K562 (cell line): ENCODE results near the gene IRX2. TPM values are rescaled to one million over a fixed set of nuclear protein-coding genes. Genes with fewer than 3 reads are reported as not detected.

Experiments used
- ATAC-seq: fragments of 200-7000 bp; cut with Tn5 transposase; 3 replicates; pipeline ENCODE4 v1.9.1; 2020; ENCODE audit warnings: moderate library complexity
- BruUV-seq: library from RNA; stranded (reverse); fragments of 400-500 nt; replicated peaks from 2 replicates; lab custom pipeline; 2021; lab: Mats Ljungman, UMichigan
- CTCF ChIA-PET: fragments of 300-600 bp; formaldehyde crosslinking; extraction: SDS; loops from one replicate; lab custom pipeline; 2021; ENCODE audit warnings: low intra/inter-chr PET ratio; lab: Yijun Ruan, JAX
- POLR2A ChIA-PET: fragments of 300-600, 350-650 bp; sonication (Branson Sonifier 250); formaldehyde crosslinking; extraction: SDS; loops from one replicate; lab custom pipeline; 2021; ENCODE audit warnings: antibody characterized with exemption, inconsistent platforms; lab: Yijun Ruan, JAX
- DNase-seq, 4 experiments: peaks; one replicate each; pipeline versions ENCODE4 v3.0.0 to v3.0.0-alpha.2; 2011 to 2018; ENCODE audit warnings: low spot score in 3 of 4, mixed read lengths in 3 of 4; ENCODE audit errors: extremely low read depth in 1 of 4
- FAIRE-seq: peaks from 2 replicates; lab custom pipeline; 2011; peaks lifted over from hg19 to GRCh38; lab: Jason Lieb, UNC
- H2AFZ ChIP-seq: 2 replicates; pipeline ENCODE4 v1.6.0; 2011; ENCODE audit warnings: low read depth, low read length, control low read depth, inconsistent platforms
- H3K27ac ChIP-seq: fragments of 200-600 bp; 3 replicates; pipeline ENCODE4 v1.8.0; 2011; ENCODE audit warnings: low read depth, mild to moderate bottlenecking, control low read depth, inconsistent platforms, low read length, moderate library complexity, mixed read lengths; ENCODE audit errors: extremely low read depth
- H3K27me3 ChIP-seq, 2 experiments: fragments of 300-600 bp in 1 of 2; 2 replicates in 1 of 2; 3 replicates in 1 of 2; pipeline versions ENCODE4 v1.6.0 to v1.8.0; 2011; ENCODE audit warnings: inconsistent platforms in 2 of 2, low read length in 2 of 2, mild to moderate bottlenecking in 1 of 2, mixed read lengths in 1 of 2, moderate library complexity in 1 of 2; ENCODE audit not compliant: control insufficient read depth in 2 of 2, insufficient read depth in 2 of 2
- H3K36me3 ChIP-seq: fragments of 300-600 bp; 3 replicates; pipeline ENCODE4 v1.8.0; 2011; ENCODE audit warnings: mild to moderate bottlenecking, low read length, inconsistent platforms; ENCODE audit not compliant: control insufficient read depth, insufficient read depth
- H3K4me1 ChIP-seq, 2 experiments: fragments of 200-600 bp in 1 of 2; replicated peaks in 1 of 2; 2 replicates in 1 of 2; 3 replicates in 1 of 2; pipeline versions ENCODE4 v1.5.1 to v1.8.0; 2011; ENCODE audit warnings: inconsistent platforms in 2 of 2, low read length in 2 of 2, mild to moderate bottlenecking in 1 of 2, mixed read lengths in 1 of 2, moderate library complexity in 1 of 2; ENCODE audit not compliant: control insufficient read depth in 2 of 2, insufficient read depth in 2 of 2
- H3K4me2 ChIP-seq: 2 replicates; pipeline ENCODE4 v1.6.1; 2011; ENCODE audit warnings: low read length, control low read depth, inconsistent platforms, mixed read lengths; ENCODE audit not compliant: insufficient read depth
- H3K4me3 ChIP-seq: fragments of 200-600 bp; sonication (generic), shearing (Covaris generic); 2 replicates; pipeline ENCODE4 v1.5.1; 2016; ENCODE audit warnings: control low read depth, inconsistent platforms
- H3K79me2 ChIP-seq: fragments of 200-600 bp; 3 replicates; pipeline ENCODE4 v1.8.0; 2011; ENCODE audit warnings: low read length, inconsistent platforms; ENCODE audit not compliant: control insufficient read depth, insufficient read depth
- H3K9ac ChIP-seq, 2 experiments: 2 replicates each; pipeline versions ENCODE4 v1.6.0 to v1.6.1; 2011; ENCODE audit warnings: low read depth in 2 of 2, low read length in 2 of 2, control low read depth in 1 of 2, inconsistent platforms in 1 of 2, mild to moderate bottlenecking in 1 of 2, mixed read lengths in 1 of 2; ENCODE audit not compliant: insufficient read depth in 1 of 2
- H3K9me1 ChIP-seq: one replicate; pipeline ENCODE4 v1.6.0; 2011; ENCODE audit warnings: inconsistent platforms, mild to moderate bottlenecking, low read length, moderate library complexity; ENCODE audit not compliant: control insufficient read depth, insufficient read depth
- H3K9me3 ChIP-seq: replicated peaks from 2 replicates; pipeline ENCODE4 v1.5.1; 2011; ENCODE audit warnings: low read depth, low read length, inconsistent platforms; ENCODE audit not compliant: control insufficient read depth, insufficient read depth
- H4K20me1 ChIP-seq: replicated peaks from 2 replicates; pipeline ENCODE4 v1.6.1; 2011; ENCODE audit warnings: low read length, inconsistent platforms, mixed read lengths; ENCODE audit not compliant: control insufficient read depth, insufficient read depth
- ATF2 ChIP-seq: sonication (generic); formaldehyde crosslinking; IDR thresholded peaks from 2 replicates; pipeline ENCODE4 v1.8.1; 2022; ENCODE audit warnings: missing genetic modification reagents
- BACH1 ChIP-seq: fragments of 200-800 bp; sonication (Bioruptor generic); IDR thresholded peaks from 2 replicates; pipeline ENCODE4 v1.6.1; 2016; ENCODE audit warnings: missing genetic modification characterization, missing compliant biosample characterization
- CAMTA2 ChIP-seq: fragments of 250-450 bp; sonication (Bioruptor Pico); conservative IDR thresholded peaks from 2 replicates; pipeline ENCODE4 v1.5.1; 2022
- ID3 ChIP-seq, 2 experiments: fragments of 250-450 bp in 1 of 2; fragments of 450-650 bp in 1 of 2; sonication (Bioruptor Pico) in 1 of 2; IDR thresholded peaks; 2 replicates each; pipeline versions ENCODE4 v1.6.1 to v1.8.0; 2016 to 2021; ENCODE audit warnings: mild to moderate bottlenecking in 2 of 2, moderate library complexity in 2 of 2, missing compliant biosample characterization in 1 of 2, missing genetic modification characterization in 1 of 2
- LARP7 ChIP-seq: fragments of 450-650 bp; IDR thresholded peaks from 2 replicates; pipeline ENCODE4 v1.6.1; 2016
- MAFG ChIP-seq: fragments of 450-650 bp; conservative IDR thresholded peaks from 2 replicates; pipeline ENCODE4 v1.6.1; 2016; ENCODE audit warnings: missing genetic modification characterization, missing compliant biosample characterization
- NCOR1 ChIP-seq: fragments of 450-650 bp; IDR thresholded peaks from 2 replicates; pipeline ENCODE4 v1.6.1; 2016; ENCODE audit warnings: mild to moderate bottlenecking, moderate library complexity
- TEAD4 ChIP-seq, 2 experiments: sonication (generic) in 1 of 2; formaldehyde crosslinking in 1 of 2; IDR thresholded peaks; 2 replicates each; pipeline versions ENCODE4 v1.6.1 to v1.8.0; 2012 to 2022; ENCODE audit warnings: borderline replicate concordance in 1 of 2, inconsistent platforms in 1 of 2, low read length in 1 of 2, mild to moderate bottlenecking in 1 of 2, missing genetic modification reagents in 1 of 2
- THAP7 ChIP-seq: fragments of 250-450 bp; sonication (Bioruptor Pico); IDR thresholded peaks from 2 replicates; pipeline ENCODE4 v1.5.0; 2021
- ZBTB12 ChIP-seq: fragments of 250-450 bp; sonication (Bioruptor Pico); IDR thresholded peaks from 2 replicates; pipeline ENCODE4 v1.4.0; 2020
- ZC3H4 ChIP-seq: sonication (generic); formaldehyde crosslinking; IDR thresholded peaks from 2 replicates; pipeline ENCODE4 v1.9.0; 2021; ENCODE audit warnings: missing genetic modification reagents, borderline replicate concordance
- ZFP1 ChIP-seq: fragments of 450-650 bp; formaldehyde crosslinking; IDR thresholded peaks from 2 replicates; pipeline ENCODE4 v1.4.0; 2020; ENCODE audit warnings: mild to moderate bottlenecking, mixed read lengths
- ZNF140 ChIP-seq: fragments of 250-450 bp; sonication (Bioruptor Pico); IDR thresholded peaks from 2 replicates; pipeline ENCODE4 v1.8.0; 2021; ENCODE audit warnings: moderate library complexity, mild to moderate bottlenecking, inconsistent platforms
- ZNF449 ChIP-seq: fragments of 250-450 bp; sonication (Bioruptor Pico); IDR thresholded peaks from 2 replicates; pipeline ENCODE4 v1.8.0; 2022; ENCODE audit warnings: moderate library complexity, mild to moderate bottlenecking, inconsistent platforms
- ZNF57 ChIP-seq: fragments of 450-650 bp; formaldehyde crosslinking; IDR thresholded peaks from 2 replicates; pipeline ENCODE4 v1.4.0; 2020; ENCODE audit warnings: mild to moderate bottlenecking, moderate library complexity
- WGBS: fragments of 100-300 bp; shearing (Covaris generic); methylation state at CpG from one replicate; pipeline ENCODE4 v1.1.6; 2016; ENCODE audit warnings: low coverage, mixed read lengths; ENCODE audit not compliant: insufficient coverage; ENCODE audit errors: missing lambda C conversion rate; 5-methylcytosine and 5-hydroxymethylcytosine counted together
- in situ Hi-C: fragments of 300-500 bp; cut with MboI; formaldehyde crosslinking; loops from 4 replicates; pipeline ENCODE4 v1.15.0; 2018; ENCODE audit warnings: inconsistent platforms, mixed read lengths
- intact Hi-C: fragments of 100-400 bp; cut with micrococcal nuclease; formaldehyde crosslinking; loops from 2 replicates; pipeline ENCODE4 v1.14.2; 2022
- polyA plus RNA-seq, 8 experiments: library from polyadenylated mRNA; depleted of rRNA in 4 of 8; stranded (reverse) in 5 of 8; unstranded in 3 of 8; fragments of >200 nt; fragmentation: Nextera tagmentation in 2 of 8; fragmentation: Illumina TruSeq in 1 of 8; extraction: Ambion mirVana in 2 of 8; extraction: Trizol in 1 of 8; gene quantifications; 2 replicates each; pipeline versions ENCODE4 v1.2.1 to v1.2.3, GENCODE V29; 2011 to 2014; ENCODE audit warnings: inconsistent platforms in 1 of 8, missing spikeins in 1 of 8
- total RNA-seq, 7 experiments: library from RNA; depleted of rRNA in 6 of 7; stranded (reverse); fragments of >200 nt in 6 of 7; fragmentation: Illumina TruSeq in 2 of 7; extraction: Trizol in 2 of 7; gene quantifications; 2 replicates each; pipeline versions ENCODE4 v1.2.1 to v1.2.3, GENCODE V29; 2011 to 2021; ENCODE audit warnings: low replicate concordance in 1 of 7

IRX2 gene
- total and polyA plus RNA-seq, 9 of the 15 experiments (the other 6 are each of a cell fraction or from before 2014, with no cell fraction given), result 0.13 TPM; not detected in 8

GRCh38 chr5:2732004-2732403 lies 19.5 kb downstream of the IRX2 start:
- CTCF ChIA-PET, result no interaction called here
- no TSS peak for BruUV-seq
- in situ Hi-C loops, result no loop called here

More at GRCh38 chr5:2732004-2732403, 19.5 kb downstream of the IRX2 start:
- TF ChIP-seq ZNF57 (CRISPR knock-in tag) (no peak), TEAD4 (IDR thresholded peaks at IDR 0.05; ENCODE audit: low read length) (no peak), TEAD4 (CRISPR knock-in tag; IDR thresholded peaks at IDR 0.05; ENCODE audit: borderline replicate concordance) (no peak), MAFG (tag) (no peak), LARP7 (no peak), BACH1 (tag) (no peak), ID3 (CRISPR knock-in tag; IDR thresholded peaks at IDR 0.05) (no peak), ID3 (tag; IDR thresholded peaks at IDR 0.05) (no peak), ZC3H4 (CRISPR knock-in tag) (no peak), ZBTB12 (CRISPR knock-in tag) (no peak), ZNF140 (CRISPR knock-in tag) (no peak), ZNF449 (CRISPR knock-in tag) (no peak), THAP7 (CRISPR knock-in tag) (no peak), NCOR1 (no peak), ZFP1 (CRISPR knock-in tag) (no peak), CAMTA2 (no peak), ATF2 (no peak)
- DNase-seq, result no peak
- H3K4me1 ChIP-seq, result no peaks in the 10 kb centered on the region
- no peak for ATAC-seq
- H3K27ac ChIP-seq, result no peak overlapping the region
- intact Hi-C loops, result no loop called here
- H3K27me3 ChIP-seq, result peaks cover 2 to 16% of the 10 kb centered on the region in 2 experiments; a peak in 3 of 5 replicates
- H3K9me1 ChIP-seq, result no peaks in the 10 kb centered on the region
- POLR2A ChIA-PET, result interaction anchor here (0.6 kb wide), 1 partner anchor 597 kb away, joined by 3 read pairs; no protein-coding TSS in a partner anchor
- no peak overlapping the region for H3K9ac ChIP-seq
- H4K20me1 ChIP-seq, result no peaks in the 10 kb centered on the region; the same call in 1 of the 2 replicates
- H2AFZ ChIP-seq, result no peak overlapping the region
- no peaks in the 10 kb centered on the region for H3K79me2 ChIP-seq
- no peaks in the 10 kb centered on the region for H3K36me3 ChIP-seq
- H3K4me2 ChIP-seq, result no peak overlapping the region
- FAIRE-seq, result no peak
- 2% methylated on average over 4 of the region's 4 CpGs for WGBS
- H3K4me3 ChIP-seq, result no peak overlapping the region
- no peaks in the 10 kb centered on the region for H3K9me3 ChIP-seq
